ENCODE results near the gene EPHB3. TPM values are rescaled to one million over a fixed set of nuclear protein-coding genes. Genes with fewer than 3 reads are reported as not detected.

The EPHB3 gene
- total RNA-seq, 4 donors from 2014 or later = 0.10 to 0.24 (median 0.12) TPM

DNA sequence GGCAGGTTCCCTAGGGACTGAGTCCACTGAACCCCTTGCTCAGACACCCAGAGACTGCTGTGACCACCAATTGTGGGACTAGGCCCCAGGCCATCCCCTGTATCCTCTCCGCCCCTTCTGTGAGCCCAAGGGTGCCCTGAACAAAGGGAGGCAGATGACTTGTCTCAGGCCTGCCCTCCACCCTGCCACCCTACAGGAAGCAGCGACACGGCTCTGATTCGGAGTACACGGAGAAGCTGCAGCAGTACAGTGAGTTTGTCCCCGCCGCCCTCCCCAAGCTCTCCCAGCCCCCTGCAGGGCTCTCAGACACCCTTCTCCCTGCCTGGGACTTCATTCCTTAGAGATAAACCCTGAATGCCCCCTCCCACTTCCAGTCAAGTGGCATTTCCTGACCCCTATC is 16.6 kb downstream of the EPHB3 start:
- H3K9me3 ChIP-seq = no peaks in the 10 kb centered on the region
- no peaks in the 10 kb centered on the region for H3K36me3 ChIP-seq
- in situ Hi-C loops (cut with MboI; ENCODE audit: low sequenced_read_pairs in 4 of 4) = no loop called here
- no peak overlapping the region for H3K4me3 ChIP-seq
- no peaks in the 10 kb centered on the region for H3K27me3 ChIP-seq
- no peak overlapping the region for H3K27ac ChIP-seq
- TF ChIP-seq POLR2A (IDR thresholded peaks at IDR 0.05) = no peak
- TF ChIP-seq, protein P1, sequence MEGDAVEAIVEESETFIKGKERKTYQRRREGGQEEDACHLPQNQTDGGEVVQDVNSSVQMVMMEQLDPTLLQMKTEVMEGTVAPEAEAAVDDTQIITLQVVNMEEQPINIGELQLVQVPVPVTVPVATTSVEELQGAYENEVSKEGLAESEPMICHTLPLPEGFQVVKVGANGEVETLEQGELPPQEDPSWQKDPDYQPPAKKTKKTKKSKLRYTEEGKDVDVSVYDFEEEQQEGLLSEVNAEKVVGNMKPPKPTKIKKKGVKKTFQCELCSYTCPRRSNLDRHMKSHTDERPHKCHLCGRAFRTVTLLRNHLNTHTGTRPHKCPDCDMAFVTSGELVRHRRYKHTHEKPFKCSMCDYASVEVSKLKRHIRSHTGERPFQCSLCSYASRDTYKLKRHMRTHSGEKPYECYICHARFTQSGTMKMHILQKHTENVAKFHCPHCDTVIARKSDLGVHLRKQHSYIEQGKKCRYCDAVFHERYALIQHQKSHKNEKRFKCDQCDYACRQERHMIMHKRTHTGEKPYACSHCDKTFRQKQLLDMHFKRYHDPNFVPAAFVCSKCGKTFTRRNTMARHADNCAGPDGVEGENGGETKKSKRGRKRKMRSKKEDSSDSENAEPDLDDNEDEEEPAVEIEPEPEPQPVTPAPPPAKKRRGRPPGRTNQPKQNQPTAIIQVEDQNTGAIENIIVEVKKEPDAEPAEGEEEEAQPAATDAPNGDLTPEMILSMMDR (IDR thresholded peaks at IDR 0.05 in 4 of 5, conservative IDR thresholded peaks at IDR 0.05 in 1 of 5) = no peak
- no peak for DNase-seq
- ATAC-seq = no peak
- intact Hi-C loops (cut with DNase I; ENCODE audit: low total_unique reads) = no loop called here
- H3K4me1 ChIP-seq = no peaks in the 10 kb centered on the region

DNA sequence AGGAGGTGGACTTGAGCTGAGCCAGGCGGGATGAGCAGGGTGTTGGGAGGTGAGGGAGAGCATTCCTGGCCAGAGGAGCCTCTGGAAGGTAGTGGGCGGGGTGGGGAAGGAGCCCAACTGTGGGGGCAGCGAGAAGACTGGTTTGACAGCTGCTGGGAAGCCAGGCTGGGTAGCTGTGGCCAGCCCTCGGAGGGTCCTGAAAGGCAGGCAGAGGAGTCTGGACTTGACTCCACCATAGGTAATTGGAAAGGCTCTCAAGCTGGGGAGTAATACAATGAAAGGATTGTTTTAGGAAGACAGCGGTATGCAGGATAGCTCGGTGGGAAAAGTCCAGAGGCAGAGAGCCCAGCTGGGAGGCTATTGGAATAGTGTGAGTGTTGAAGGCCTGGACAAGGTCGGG is 17.2 kb downstream of the EPHB3 start:
- intact Hi-C loops (cut with DNase I; ENCODE audit: low total_unique reads) (no loop called here), in situ Hi-C loops (cut with MboI; ENCODE audit: low sequenced_read_pairs in 4 of 4) (no loop called here)

DNA sequence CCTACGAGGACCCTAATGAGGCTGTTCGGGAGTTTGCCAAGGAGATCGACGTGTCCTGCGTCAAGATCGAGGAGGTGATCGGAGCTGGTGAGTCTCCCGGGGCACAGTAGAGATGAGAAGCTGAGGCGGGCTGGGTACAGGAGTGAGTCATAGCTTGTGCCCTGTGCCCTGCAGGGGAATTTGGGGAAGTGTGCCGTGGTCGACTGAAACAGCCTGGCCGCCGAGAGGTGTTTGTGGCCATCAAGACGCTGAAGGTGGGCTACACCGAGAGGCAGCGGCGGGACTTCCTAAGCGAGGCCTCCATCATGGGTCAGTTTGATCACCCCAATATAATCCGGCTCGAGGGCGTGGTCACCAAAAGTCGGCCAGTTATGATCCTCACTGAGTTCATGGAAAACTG is 17.9 kb downstream of the EPHB3 start:
- H3K4me3 ChIP-seq = no peak overlapping the region

More for the DNA sequence above, 17.2 kb downstream of the EPHB3 start:
- TF ChIP-seq, protein P1 (IDR thresholded peaks at IDR 0.05 in 4 of 5, conservative IDR thresholded peaks at IDR 0.05 in 1 of 5) = no peak
- TF ChIP-seq POLR2A (IDR thresholded peaks at IDR 0.05) = no peak
- Histone ChIP-seq H3K27ac (no peak overlapping the region), H3K27me3 (no peaks in the 10 kb centered on the region), H3K36me3 (no peaks in the 10 kb centered on the region), H3K9me3 (no peaks in the 10 kb centered on the region), H3K4me1 (no peaks in the 10 kb centered on the region), H3K4me3 (no peak overlapping the region)
- no peak for DNase-seq
- ATAC-seq = no peak

DNA sequence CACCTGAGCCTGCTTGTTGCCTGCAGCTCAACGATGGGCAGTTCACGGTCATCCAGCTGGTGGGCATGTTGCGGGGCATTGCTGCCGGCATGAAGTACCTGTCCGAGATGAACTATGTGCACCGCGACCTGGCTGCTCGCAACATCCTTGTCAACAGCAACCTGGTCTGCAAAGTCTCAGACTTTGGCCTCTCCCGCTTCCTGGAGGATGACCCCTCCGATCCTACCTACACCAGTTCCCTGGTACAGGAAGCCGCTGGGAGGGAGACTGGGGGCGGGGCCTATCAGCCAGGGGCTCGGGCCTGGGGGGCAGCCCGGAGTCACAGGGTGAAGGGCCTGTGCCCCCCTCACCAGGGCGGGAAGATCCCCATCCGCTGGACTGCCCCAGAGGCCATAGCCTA is 18.8 kb downstream of the EPHB3 start:
- intact Hi-C loops (cut with DNase I; ENCODE audit: low total_unique reads) = no loop called here

More for the DNA sequence above, 17.9 kb downstream of the EPHB3 start:
- Histone ChIP-seq H3K36me3 (no peaks in the 10 kb centered on the region), H3K27ac (no peak overlapping the region), H3K27me3 (no peaks in the 10 kb centered on the region), H3K9me3 (no peaks in the 10 kb centered on the region), H3K4me1 (no peaks in the 10 kb centered on the region)
- DNase-seq = no peak
- no peak for ATAC-seq
- TF ChIP-seq, protein P1 (IDR thresholded peaks at IDR 0.05 in 4 of 5, conservative IDR thresholded peaks at IDR 0.05 in 1 of 5) = no peak
- TF ChIP-seq POLR2A (IDR thresholded peaks at IDR 0.05) = no peak
- in situ Hi-C loops (cut with MboI; ENCODE audit: low sequenced_read_pairs in 4 of 4) (no loop called here), intact Hi-C loops (cut with DNase I; ENCODE audit: low total_unique reads) (no loop called here)

More for the DNA sequence above, 18.8 kb downstream of the EPHB3 start:
- H3K9me3 ChIP-seq = no peaks in the 10 kb centered on the region
- no peaks in the 10 kb centered on the region for H3K4me1 ChIP-seq
- no peak overlapping the region for H3K4me3 ChIP-seq
- TF ChIP-seq, protein P1 (IDR thresholded peaks at IDR 0.05 in 4 of 5, conservative IDR thresholded peaks at IDR 0.05 in 1 of 5) = no peak
- no peak for TF ChIP-seq POLR2A (IDR thresholded peaks at IDR 0.05)
- DNase-seq (no peak), ATAC-seq (no peak)
- H3K36me3 ChIP-seq = no peaks in the 10 kb centered on the region
- H3K27me3 ChIP-seq = no peaks in the 10 kb centered on the region
- H3K27ac ChIP-seq = no peak overlapping the region
- in situ Hi-C loops (cut with MboI; ENCODE audit: low sequenced_read_pairs in 4 of 4) = no loop called here

Data from gastrocnemius medialis (tissue), 4 donors.